GM12873 (cell line): ENCODE data around the gene LRP2BP.

Source experiments
- CTCF ChIP-seq: IDR thresholded peaks from 2 replicates; pipeline ENCODE4 v1.5.1; 2012; ENCODE audit warnings: low read depth, mild to moderate bottlenecking, moderate library complexity, low read length, control low read depth; ENCODE audit not compliant: insufficient read depth; ENCODE audit errors: missing control alignments

The LRP2BP gene

DNA sequence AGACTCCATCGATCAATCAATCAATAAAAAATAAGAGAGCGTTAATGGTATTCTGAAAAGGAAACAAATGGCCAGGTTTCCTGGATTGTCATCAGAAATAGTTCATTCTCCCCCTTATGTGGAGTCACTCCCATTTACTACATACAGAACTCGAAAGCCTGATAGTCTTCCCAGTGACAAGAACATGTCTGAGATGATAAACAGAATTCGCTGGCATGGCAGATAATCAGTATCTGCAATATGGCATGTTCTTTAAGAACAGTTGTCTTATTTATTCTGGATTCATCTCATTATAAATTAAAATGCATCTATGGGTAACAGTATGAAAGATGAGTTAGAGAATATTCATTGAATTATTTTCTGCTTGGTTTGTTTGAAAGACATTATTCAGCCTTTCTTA, 61.4 kb downstream of the LRP2BP start:
- no peak for TF ChIP-seq CTCF

- TF ChIP-seq CTCF = no peak
Measured at GRCh38 chr4:185332575-185333464, 62.9 kb downstream of the LRP2BP start.

GRCh38 chr4:185328586-185328985, 67.1 kb downstream of the LRP2BP start:
- no peak for TF ChIP-seq CTCF

DNA sequence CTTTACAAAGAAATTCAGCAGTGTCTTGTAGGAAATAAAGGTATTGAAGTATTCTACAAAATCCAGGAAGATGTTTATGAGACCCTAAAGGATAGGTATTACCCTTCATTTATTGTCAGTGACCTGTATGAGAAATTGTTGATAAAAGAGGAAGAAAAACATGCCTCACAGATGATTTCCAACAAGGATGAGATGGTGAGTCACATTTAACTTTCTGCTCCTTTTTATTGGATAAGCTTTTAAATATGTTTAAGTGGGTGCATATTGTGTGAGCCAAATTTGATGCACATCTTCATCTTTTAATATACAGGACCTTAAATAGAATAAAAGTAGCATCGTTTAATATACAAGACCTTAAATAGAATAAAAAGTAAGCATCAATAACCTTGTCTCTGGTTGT, 72.1 kb downstream of the LRP2BP start:
- no peak for TF ChIP-seq CTCF

DNA sequence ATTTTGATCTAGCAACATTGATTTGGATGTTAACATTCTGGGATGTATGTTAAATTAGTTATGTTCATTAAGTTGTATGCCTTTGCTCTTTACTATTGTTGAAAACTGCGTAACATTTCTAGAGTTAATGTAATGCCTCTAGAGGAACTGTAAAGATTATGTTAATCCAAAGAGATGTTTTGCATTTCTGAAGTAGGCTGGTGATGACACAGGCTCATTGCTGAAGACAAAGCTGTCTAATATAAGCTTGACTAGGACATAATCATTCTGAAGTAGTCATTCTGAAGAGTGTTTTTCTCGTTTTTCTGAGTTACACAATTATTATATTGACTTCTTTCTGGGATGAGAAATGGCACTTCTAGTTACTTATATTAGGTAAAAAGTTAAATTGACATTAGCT, 72.9 kb downstream of the LRP2BP start:
- no peak for TF ChIP-seq CTCF

- no peak for TF ChIP-seq CTCF
Measured at GRCh38 chr4:185318679-185319078, 77.0 kb downstream of the LRP2BP start.

- TF ChIP-seq CTCF = no peak
Measured at GRCh38 chr4:185317880-185318279, 77.8 kb downstream of the LRP2BP start.
